Activated naive CD8-positive, alpha-beta T cell treated with anti-CD3 and anti-CD28 coated beads, Interleukin-2, amount 50 U/mL, for 24 hours (primary cell): ENCODE data around the gene CADM1.

Experiments used
- ATAC-seq: fragments of 150-1000 bp; cut with Tn5 transposase; one replicate; pipeline ENCODE4 v1.10.0; 2021
- DNase-seq: peaks from one replicate; pipeline ENCODE4 v3.0.0; 2021
- H3K27ac Mint-ChIP-seq: one replicate; pipeline ENCODE4 v1.8.0; 2021; ENCODE audit warnings: mild to moderate bottlenecking, mixed read lengths
- H3K27me3 Mint-ChIP-seq: one replicate; pipeline ENCODE4 v1.8.0; 2021; ENCODE audit warnings: mixed read lengths
- H3K36me3 Mint-ChIP-seq: one replicate; pipeline ENCODE4 v1.8.0; 2021; ENCODE audit warnings: low read depth, mixed read lengths
- H3K4me1 Mint-ChIP-seq: one replicate; pipeline ENCODE4 v1.8.0; 2021; ENCODE audit warnings: mixed read lengths
- H3K4me3 Mint-ChIP-seq: one replicate; pipeline ENCODE4 v1.8.0; 2021; ENCODE audit warnings: mild to moderate bottlenecking, moderate library complexity, mixed read lengths
- H3K9me3 Mint-ChIP-seq: one replicate; pipeline ENCODE4 v1.8.0; 2021; ENCODE audit warnings: mixed read lengths

CADM1 gene

GRCh38 chr11:115314330-115314920 is 189.8 kb downstream of the CADM1 start:
- H3K27ac Mint-ChIP-seq, result no peak overlapping the region
- no peaks in the 10 kb centered on the region for H3K4me1 Mint-ChIP-seq
- DNase-seq, result no peak
- no peak for ATAC-seq
- no peaks in the 10 kb centered on the region for H3K9me3 Mint-ChIP-seq
- no peaks in the 10 kb centered on the region for H3K27me3 Mint-ChIP-seq
- no peaks in the 10 kb centered on the region for H3K36me3 Mint-ChIP-seq
- H3K4me3 Mint-ChIP-seq, result no peak overlapping the region

GRCh38 chr11:115313224-115313838 is 190.9 kb downstream of the CADM1 start:
- Mint-ChIP-seq H3K4me3 (no peak overlapping the region), H3K36me3 (no peaks in the 10 kb centered on the region), H3K9me3 (no peaks in the 10 kb centered on the region), H3K27me3 (no peaks in the 10 kb centered on the region), H3K27ac (no peak overlapping the region), H3K4me1 (no peaks in the 10 kb centered on the region)
- DNase-seq (no peak), ATAC-seq (no peak)

GRCh38 chr11:115311949-115312348 is 192.3 kb downstream of the CADM1 start:
- Mint-ChIP-seq H3K27ac (no peak overlapping the region), H3K4me1 (no peaks in the 10 kb centered on the region), H3K9me3 (no peaks in the 10 kb centered on the region), H3K36me3 (no peaks in the 10 kb centered on the region), H3K27me3 (no peaks in the 10 kb centered on the region), H3K4me3 (no peak overlapping the region)
- ATAC-seq, result no peak
- DNase-seq, result no peak

GRCh38 chr11:115306689-115307088 is 197.5 kb downstream of the CADM1 start:
- no peak overlapping the region for H3K4me3 Mint-ChIP-seq
- DNase-seq, result no peak
- H3K36me3 Mint-ChIP-seq, result no peaks in the 10 kb centered on the region
- H3K4me1 Mint-ChIP-seq, result no peaks in the 10 kb centered on the region
- ATAC-seq, result no peak
- no peak overlapping the region for H3K27ac Mint-ChIP-seq
- H3K27me3 Mint-ChIP-seq, result peaks cover 3% of the 10 kb centered on the region
- no peaks in the 10 kb centered on the region for H3K9me3 Mint-ChIP-seq

- peaks cover 6% of the 10 kb centered on the region for H3K27me3 Mint-ChIP-seq
- no peaks in the 10 kb centered on the region for H3K36me3 Mint-ChIP-seq
- H3K9me3 Mint-ChIP-seq, result no peaks in the 10 kb centered on the region
- DNase-seq (no peak), ATAC-seq (no peak)
- no peak overlapping the region for H3K27ac Mint-ChIP-seq
- H3K4me3 Mint-ChIP-seq, result no peak overlapping the region
- no peaks in the 10 kb centered on the region for H3K4me1 Mint-ChIP-seq
Observed at GRCh38 chr11:115304774-115305472, 199.3 kb downstream of the CADM1 start.

- Mint-ChIP-seq H3K9me3 (no peaks in the 10 kb centered on the region), H3K27me3 (peaks cover 8% of the 10 kb centered on the region), H3K4me3 (no peak overlapping the region), H3K36me3 (no peaks in the 10 kb centered on the region), H3K27ac (no peak overlapping the region), H3K4me1 (no peaks in the 10 kb centered on the region)
- DNase-seq, result no peak
- ATAC-seq, result no peak
Observed at GRCh38 chr11:115303929-115304531, 200.2 kb downstream of the CADM1 start.

GRCh38 chr11:115302946-115303703 is 201.1 kb downstream of the CADM1 start:
- Mint-ChIP-seq H3K9me3 (no peaks in the 10 kb centered on the region), H3K4me3 (no peak overlapping the region), H3K27me3 (peaks cover 8% of the 10 kb centered on the region), H3K27ac (no peak overlapping the region), H3K36me3 (no peaks in the 10 kb centered on the region), H3K4me1 (no peaks in the 10 kb centered on the region)
- no peak for ATAC-seq
- no peak for DNase-seq

GRCh38 chr11:115300660-115301428 is 203.4 kb downstream of the CADM1 start:
- ATAC-seq (no peak), DNase-seq (no peak)
- Mint-ChIP-seq H3K4me3 (no peak overlapping the region), H3K4me1 (no peaks in the 10 kb centered on the region), H3K27me3 (peaks cover 10% of the 10 kb centered on the region), H3K27ac (no peak overlapping the region), H3K36me3 (no peaks in the 10 kb centered on the region), H3K9me3 (no peaks in the 10 kb centered on the region)

GRCh38 chr11:115298300-115299012 is 205.8 kb downstream of the CADM1 start:
- ATAC-seq, result no peak
- H3K27ac Mint-ChIP-seq, result no peak overlapping the region

GRCh38 chr11:115297330-115297729 is 206.9 kb downstream of the CADM1 start:
- no peaks in the 10 kb centered on the region for H3K36me3 Mint-ChIP-seq
- H3K9me3 Mint-ChIP-seq, result no peaks in the 10 kb centered on the region
- no peak overlapping the region for H3K27ac Mint-ChIP-seq
- H3K4me3 Mint-ChIP-seq, result no peak overlapping the region
- H3K4me1 Mint-ChIP-seq, result no peaks in the 10 kb centered on the region
- ATAC-seq, result no peak
- no peak for DNase-seq
- H3K27me3 Mint-ChIP-seq, result peaks cover 7% of the 10 kb centered on the region

More at GRCh38 chr11:115298300-115299012, 205.8 kb downstream of the CADM1 start:
- H3K4me3 Mint-ChIP-seq, result no peak overlapping the region
- DNase-seq, result no peak
- H3K4me1 Mint-ChIP-seq, result no peaks in the 10 kb centered on the region
- H3K36me3 Mint-ChIP-seq, result no peaks in the 10 kb centered on the region
- H3K27me3 Mint-ChIP-seq, result peaks cover 7% of the 10 kb centered on the region
- H3K9me3 Mint-ChIP-seq, result no peaks in the 10 kb centered on the region

GRCh38 chr11:115291325-115291724 is 212.9 kb downstream of the CADM1 start:
- Mint-ChIP-seq H3K9me3 (no peaks in the 10 kb centered on the region), H3K27me3 (peaks cover 4% of the 10 kb centered on the region), H3K27ac (no peak overlapping the region), H3K4me1 (no peaks in the 10 kb centered on the region), H3K4me3 (no peak overlapping the region), H3K36me3 (no peaks in the 10 kb centered on the region)
- DNase-seq, result no peak
- no peak for ATAC-seq

GRCh38 chr11:115290893-115291292 is 213.3 kb downstream of the CADM1 start:
- Mint-ChIP-seq H3K4me3 (no peak overlapping the region), H3K27me3 (peaks cover 3% of the 10 kb centered on the region), H3K4me1 (no peaks in the 10 kb centered on the region), H3K36me3 (no peaks in the 10 kb centered on the region), H3K27ac (no peak overlapping the region), H3K9me3 (no peaks in the 10 kb centered on the region)
- ATAC-seq, result no peak
- DNase-seq, result no peak

GRCh38 chr11:115290479-115290878 is 213.7 kb downstream of the CADM1 start:
- Mint-ChIP-seq H3K4me1 (no peaks in the 10 kb centered on the region), H3K4me3 (no peak overlapping the region), H3K36me3 (no peaks in the 10 kb centered on the region), H3K27ac (no peak overlapping the region), H3K9me3 (no peaks in the 10 kb centered on the region), H3K27me3 (peaks cover 3% of the 10 kb centered on the region)
- DNase-seq (no peak), ATAC-seq (no peak)
